ENCODE data around the gene TTLL13. TPM values are rescaled to one million over a fixed set of nuclear protein-coding genes. Genes with fewer than 3 reads are reported as not detected.

Gene TTLL13
- total and polyA plus RNA-seq, 2 of the 4 experiments (the other 2 are of a cell fraction) = 0.10 TPM; not detected in 1

DNA sequence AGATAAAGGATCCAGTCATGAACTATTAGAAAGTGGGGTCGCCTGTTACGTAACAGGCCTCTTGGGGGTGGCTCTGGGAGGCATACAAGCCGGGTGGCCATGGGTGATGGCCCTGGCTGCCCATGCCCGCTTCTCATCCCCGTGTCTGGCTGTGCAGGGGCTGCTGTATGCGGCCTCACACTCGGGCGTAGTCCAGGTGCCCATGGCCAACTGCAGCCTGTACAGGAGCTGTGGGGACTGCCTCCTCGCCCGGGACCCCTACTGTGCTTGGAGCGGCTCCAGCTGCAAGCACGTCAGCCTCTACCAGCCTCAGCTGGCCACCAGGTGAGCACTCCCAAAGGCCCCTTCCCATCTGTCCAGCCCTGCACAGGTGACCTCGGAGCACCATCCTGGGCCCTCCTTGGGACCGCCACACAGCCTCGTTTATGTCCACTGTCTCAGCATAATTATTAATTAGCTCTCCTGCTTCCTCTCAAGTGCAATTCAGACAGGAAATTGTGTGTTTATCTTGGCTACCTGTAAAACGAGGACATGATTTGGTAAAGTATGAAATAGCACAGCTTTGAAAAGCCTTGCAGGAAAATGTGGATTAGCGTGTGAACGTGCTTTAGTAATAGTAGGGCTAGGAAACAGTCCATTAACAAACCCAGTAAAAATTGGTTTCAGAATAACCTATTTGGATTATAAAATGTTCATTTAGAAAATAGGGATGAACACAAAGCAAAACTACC is 23.7 kb upstream of the TTLL13 start:
- H3K56ac ChIP-seq (ENCODE audit: extremely low read depth, insufficient read depth, low read length) = no peak overlapping the region
- intact Hi-C loops (cut with micrococcal nuclease) = loop anchor here (10.0 kb wide), 1 partner anchor 141 kb away; no protein-coding TSS in a partner anchor
- H3K9me1 ChIP-seq (ENCODE audit: insufficient read depth, low read length) = no peaks in the 10 kb centered on the region
- no peak overlapping the region for H3K23ac ChIP-seq (ENCODE audit: low read depth, low read length)
- H3K27me3 ChIP-seq (ENCODE audit: control insufficient read depth, insufficient read depth, low read length) = no peaks in the 10 kb centered on the region
- no peak overlapping the region for H3K9ac ChIP-seq (ENCODE audit: low read depth, low read length)
- POLR2A ChIA-PET (ENCODE audit: unreplicated experiment) = no interaction called here
- no peak overlapping the region for H3K18ac ChIP-seq (ENCODE audit: low read depth, low read length)
- dilution Hi-C loops (cut with HindIII; ENCODE audit: low sequenced_read_pairs, unreplicated experiment) = no loop called here
- peaks cover 3% of the 10 kb centered on the region; the same call in 1 of the 2 replicates for H3K4me1 ChIP-seq (ENCODE audit: control insufficient read depth, insufficient read depth, low read length)
- no peak overlapping the region for H3K14ac ChIP-seq (replicated peaks; ENCODE audit: low read depth, low read length)
- no peak overlapping the region for H3K4me2 ChIP-seq (ENCODE audit: low read depth, low read length)
- no peaks in the 10 kb centered on the region for H4K20me1 ChIP-seq (ENCODE audit: insufficient read depth, low read length)
- no peak overlapping the region for H2AFZ ChIP-seq (replicated peaks; ENCODE audit: low read length, poor library complexity)
- no peak for TF ChIP-seq POLR2A (IDR thresholded peaks at IDR 0.05; ENCODE audit: low read depth, low read length)
- TF ChIP-seq CHD1 (IDR thresholded peaks at IDR 0.05; ENCODE audit: low read depth, low read length) = no peak
- TF ChIP-seq MXI1 (IDR thresholded peaks at IDR 0.05; ENCODE audit: borderline replicate concordance, low read depth, low read length) = no peak
- TF ChIP-seq, protein P1, sequence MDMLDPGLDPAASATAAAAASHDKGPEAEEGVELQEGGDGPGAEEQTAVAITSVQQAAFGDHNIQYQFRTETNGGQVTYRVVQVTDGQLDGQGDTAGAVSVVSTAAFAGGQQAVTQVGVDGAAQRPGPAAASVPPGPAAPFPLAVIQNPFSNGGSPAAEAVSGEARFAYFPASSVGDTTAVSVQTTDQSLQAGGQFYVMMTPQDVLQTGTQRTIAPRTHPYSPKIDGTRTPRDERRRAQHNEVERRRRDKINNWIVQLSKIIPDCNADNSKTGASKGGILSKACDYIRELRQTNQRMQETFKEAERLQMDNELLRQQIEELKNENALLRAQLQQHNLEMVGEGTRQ (IDR thresholded peaks at IDR 0.05; ENCODE audit: low read depth, low read length) = no peak
- no peak for TF ChIP-seq CTCF (conservative IDR thresholded peaks at IDR 0.05; ENCODE audit: low read depth, low read length)
- TF ChIP-seq RFX5 (IDR thresholded peaks at IDR 0.05; ENCODE audit: low read depth, low read length) = no peak
- CTCF ChIA-PET = no interaction called here
- no peak overlapping the region for H3K4ac ChIP-seq (ENCODE audit: low read depth, low read length)
- no peak overlapping the region for H2AK9ac ChIP-seq (replicated peaks; ENCODE audit: low read depth, low read length, poor library complexity)
- H4K8ac ChIP-seq (ENCODE audit: low read depth in 2 of 2, low read length in 2 of 2) = no peak overlapping the region
- H2BK5ac ChIP-seq (ENCODE audit: low read depth, low read length, poor library complexity, severe bottlenecking) = no peak overlapping the region
- peaks cover 0 to 10% of the 10 kb centered on the region in 2 experiments; a peak in 2 of 4 replicates for H3K79me1 ChIP-seq (ENCODE audit: low read depth in 1 of 2, low read length in 2 of 2)
- in situ Hi-C loops (cut with MboI; ENCODE audit: low sequenced_read_pairs) = loop anchor here (10.0 kb wide), 1 partner anchor 331 kb away; the partner anchor contains the start of gene AP3S2
- H3K36me3 ChIP-seq (ENCODE audit: control insufficient read depth, insufficient read depth, low read length) = peaks cover 58% of the 10 kb centered on the region
- no peaks in the 10 kb centered on the region for H3K9me3 ChIP-seq (ENCODE audit: control insufficient read depth, insufficient read depth, low read length)
- no peak overlapping the region for H2BK20ac ChIP-seq (ENCODE audit: low read depth, low read length)
- 89% methylated on average over 7 of the region's 18 CpGs; no CpG with 5 or more reads in 1 of the 2 experiments for WGBS, 2 experiments (ENCODE audit: extremely low coverage in 2 of 2, insufficient read length in 1 of 2)
- DNase-seq = no peak
- H2BK120ac ChIP-seq (ENCODE audit: low read depth, low read length) = no peak overlapping the region
- H2AK5ac ChIP-seq (ENCODE audit: low read depth, low read length) = no peak overlapping the region
- ATAC-seq (ENCODE audit: low read depth) = no peak
- H3K4me3 ChIP-seq (ENCODE audit: insufficient read depth, low read depth, low read length) = no peak overlapping the region
- no peak overlapping the region for H3K27ac ChIP-seq (ENCODE audit: insufficient read depth, low read length)
- no peak overlapping the region for H4K91ac ChIP-seq (ENCODE audit: insufficient read depth, low read depth, low read length)
- H2BK15ac ChIP-seq (ENCODE audit: low read depth, low read length) = no peak overlapping the region
- H4K5ac ChIP-seq (ENCODE audit: low read depth, low read length) = no peak overlapping the region
- BruUV-seq (replicated peaks) = no TSS peak

Measured in IMR-90 (cell line).